Stimulated activated CD8-positive, alpha-beta memory T cell treated with anti-CD3 and anti-CD28 coated beads, Interleukin-2, amount 100 ng/mL, for 48 hours (primary cell): Measurements from ENCODE around the gene ZFR2.

Source experiments
- DNase-seq, 2 donors: peaks; one replicate each; pipeline ENCODE4 v3.0.0-alpha.2; 2020; ENCODE audit warnings: low read depth in 2 of 2

The ZFR2 gene

DNA sequence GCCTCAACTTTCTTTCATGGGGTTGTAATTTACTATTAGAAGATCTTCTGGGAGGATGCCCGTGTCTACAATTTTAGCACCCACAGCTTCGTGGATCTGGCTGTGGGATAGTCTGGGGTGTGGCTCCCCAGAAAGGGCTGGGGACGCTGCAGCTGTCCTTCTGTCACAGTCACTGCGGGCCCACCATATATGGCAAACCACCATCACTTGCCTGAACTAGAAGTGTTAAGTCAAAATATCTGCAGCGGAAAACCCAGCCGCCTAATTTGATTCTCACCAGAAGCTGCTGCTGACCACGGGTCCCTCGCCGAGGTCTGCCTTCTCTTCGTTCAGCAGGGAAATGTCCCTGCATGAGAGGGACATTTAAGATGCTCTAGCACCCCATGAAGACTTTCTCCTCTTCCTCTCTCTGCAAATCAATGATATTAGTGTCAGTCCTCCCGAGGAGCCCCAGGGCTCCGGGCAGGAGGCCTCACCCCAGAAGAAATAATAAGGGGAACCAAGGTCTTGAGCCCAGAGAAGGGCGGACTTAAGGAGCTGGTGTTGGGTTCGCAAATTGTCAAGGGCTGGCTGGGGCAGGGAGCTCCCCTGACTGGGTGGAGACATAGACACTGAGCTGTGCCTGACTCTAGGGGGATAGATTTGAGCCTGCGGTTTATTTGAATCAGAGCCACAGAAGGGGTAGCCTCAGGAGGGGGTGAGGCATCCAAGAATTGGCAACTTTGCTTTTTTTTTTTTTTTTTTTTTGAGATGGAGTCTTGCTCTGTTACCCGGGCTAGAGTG is 79.7 kb downstream of the ZFR2 start:
- DNase-seq, result no peak

- DNase-seq, result no peak
Observed at GRCh38 chr19:3785938-3786824, 82.7 kb downstream of the ZFR2 start, which contains the start of gene MATK. Gene MATK, minus strand, starts transcription at chr19:3786381. Its CDS starts 1,246 bp downstream, at chr19:3785135.

DNA sequence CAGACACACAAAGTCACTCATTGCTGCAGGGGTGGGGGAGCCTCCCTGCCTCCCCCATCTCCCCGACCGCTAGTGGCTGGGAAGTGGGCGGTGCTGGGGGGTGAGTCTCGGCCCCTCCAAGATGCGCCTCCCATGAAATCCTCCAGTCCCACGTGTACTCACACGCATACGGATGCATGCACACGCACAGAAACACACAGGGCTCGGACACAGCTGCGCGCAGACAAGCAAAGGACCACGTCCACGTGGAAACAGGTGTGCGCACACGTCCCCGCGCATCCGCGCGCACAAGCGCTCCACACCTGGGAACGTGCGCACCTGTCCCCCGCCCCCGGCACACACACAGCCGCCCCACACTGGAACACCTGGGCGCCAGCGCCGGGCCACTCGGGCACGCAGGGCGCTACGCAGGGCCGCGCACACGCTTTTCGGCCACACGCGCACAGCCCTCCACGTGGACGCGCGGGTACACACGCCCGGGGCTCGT is 83.3 kb downstream of the ZFR2 start:
- no peak for DNase-seq

GRCh38 chr19:3784607-3785450 is 84.0 kb downstream of the ZFR2 start:
- no peak for DNase-seq

DNA sequence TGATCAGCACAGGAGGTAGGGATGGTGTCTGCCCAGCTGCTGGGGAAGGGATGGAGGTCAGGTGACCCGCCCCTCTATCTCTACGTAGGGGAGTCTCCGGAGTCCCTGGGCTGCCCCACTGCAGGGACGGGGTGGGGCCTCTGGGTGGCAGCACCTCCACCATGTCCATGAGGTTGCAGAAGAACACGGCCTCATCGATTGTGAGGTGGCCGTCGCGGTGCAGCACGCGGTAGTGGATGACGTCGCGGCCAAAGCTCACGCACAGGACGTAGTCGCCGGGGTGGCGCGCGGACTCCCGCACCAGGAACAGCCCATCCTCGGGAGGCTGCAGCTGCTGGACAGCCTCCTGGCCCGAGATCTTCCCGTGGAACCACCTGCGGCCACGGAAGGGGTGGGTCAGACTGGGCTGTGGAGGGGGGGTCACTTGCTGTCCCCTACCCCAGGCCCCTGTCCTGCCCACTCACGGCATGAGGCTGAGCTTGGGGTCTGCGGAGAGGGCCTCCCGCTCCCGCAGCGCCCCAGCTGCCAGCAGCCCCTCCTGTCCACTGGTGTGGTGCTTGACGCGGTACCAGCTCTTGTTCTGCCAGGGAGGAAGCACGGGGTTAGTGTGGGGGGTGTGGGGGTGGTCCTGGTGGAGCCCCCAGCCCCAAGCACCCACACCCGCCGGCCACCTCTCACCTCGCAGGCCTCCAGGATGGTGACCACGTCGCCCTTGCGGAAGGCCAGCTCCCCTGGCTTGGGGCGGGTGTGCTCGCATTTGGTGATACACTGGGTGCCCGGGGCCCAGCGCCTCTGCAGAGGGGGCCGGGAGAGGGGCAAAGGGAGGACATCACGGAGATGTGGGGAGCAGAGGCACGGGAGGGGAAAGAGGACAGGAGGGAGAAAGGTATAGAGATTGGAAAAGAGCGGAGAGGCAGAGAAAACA is 84.9 kb downstream of the ZFR2 start:
- peak in 1 of 2 donors; percentile 36 for DNase-seq

- DNase-seq, result no peak
Observed at GRCh38 chr19:3782903-3783302, 85.9 kb downstream of the ZFR2 start.

- no peak for DNase-seq
Observed at GRCh38 chr19:3782330-3782729, 86.5 kb downstream of the ZFR2 start.

DNA sequence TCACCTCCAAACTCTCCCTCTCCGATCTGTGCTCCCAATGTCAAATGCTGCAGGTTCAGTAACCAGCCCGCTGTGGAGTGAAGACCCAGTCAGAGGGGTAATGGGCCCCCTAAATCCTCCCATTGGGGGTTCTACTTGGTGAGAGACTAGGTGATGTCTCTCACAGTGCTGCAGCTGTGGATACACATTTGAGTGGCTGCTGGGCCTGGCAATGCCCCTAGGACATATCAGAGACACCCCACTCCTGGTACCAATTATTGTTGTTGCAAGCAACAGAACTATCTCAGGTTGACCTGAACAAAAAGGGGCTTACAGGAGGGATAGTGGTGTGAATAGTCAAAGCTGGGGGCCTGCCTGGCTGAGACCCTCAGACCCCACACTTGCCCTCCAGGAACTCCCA is 87.2 kb downstream of the ZFR2 start:
- no peak for DNase-seq

DNA sequence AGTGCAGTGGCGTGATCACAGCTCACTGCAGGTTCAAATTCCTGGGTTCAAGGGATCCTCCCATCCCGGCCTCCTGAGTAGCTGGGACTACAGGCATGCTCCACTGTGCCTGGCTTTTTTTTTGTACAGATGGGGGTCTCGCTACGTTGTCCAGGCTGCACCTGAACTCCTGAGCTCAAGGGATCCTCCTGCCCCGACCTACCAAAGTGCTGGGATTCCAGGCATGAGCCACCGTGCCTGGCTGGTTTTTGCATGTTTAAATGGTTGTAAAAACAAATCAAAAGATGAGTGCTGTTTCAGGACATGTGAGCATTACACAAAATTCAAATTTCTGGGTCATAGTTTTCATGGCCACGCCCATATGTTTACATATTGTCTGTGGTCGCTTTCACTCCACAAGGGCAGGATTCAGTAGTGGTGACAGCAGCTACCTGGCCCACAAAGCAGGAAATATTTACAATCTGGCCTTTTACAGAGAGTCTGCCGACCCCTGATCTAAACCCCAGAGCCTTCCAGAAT is 88.0 kb downstream of the ZFR2 start:
- DNase-seq, result no peak

DNA sequence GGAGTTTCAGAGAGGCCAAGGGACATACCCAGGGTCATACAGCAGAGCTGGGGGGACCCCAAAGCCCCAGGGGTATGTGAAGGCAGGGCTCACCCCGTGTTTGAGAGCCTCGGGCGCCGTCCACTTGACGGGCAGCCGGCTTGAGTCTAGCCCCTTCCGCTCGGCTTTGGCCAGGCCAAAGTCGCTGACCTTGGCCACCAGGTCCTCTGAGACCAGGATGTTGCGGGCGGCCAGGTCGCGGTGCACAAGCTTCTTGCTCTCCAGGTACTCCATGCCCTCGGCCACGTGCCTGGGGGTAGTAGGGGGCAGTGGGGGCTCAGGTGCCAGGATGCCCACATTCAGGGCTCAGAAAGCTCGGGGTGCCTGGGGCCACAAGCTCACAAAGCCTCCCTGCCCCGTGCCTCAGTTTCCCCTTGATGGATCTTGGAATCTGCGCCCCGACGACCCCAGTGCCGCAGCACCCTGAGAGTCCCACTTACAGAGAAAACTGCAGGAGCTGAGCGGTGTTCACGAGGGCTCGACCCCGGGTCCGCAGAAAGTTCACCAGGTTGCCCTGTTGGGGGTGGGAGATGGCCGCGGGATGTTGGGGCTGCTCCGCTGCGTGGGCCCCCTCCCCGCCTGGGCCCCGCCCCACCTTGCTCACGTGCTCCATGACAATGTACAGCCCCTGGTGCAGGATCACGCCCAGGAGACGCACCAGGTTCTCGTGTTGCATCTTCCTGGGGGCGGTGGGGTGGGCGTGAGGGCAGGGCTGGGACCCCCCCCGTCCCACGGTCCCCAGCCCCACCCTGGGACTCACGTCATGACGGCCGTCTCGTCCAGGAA is 89.7 kb downstream of the ZFR2 start:
- DNase-seq, result no peak

DNA sequence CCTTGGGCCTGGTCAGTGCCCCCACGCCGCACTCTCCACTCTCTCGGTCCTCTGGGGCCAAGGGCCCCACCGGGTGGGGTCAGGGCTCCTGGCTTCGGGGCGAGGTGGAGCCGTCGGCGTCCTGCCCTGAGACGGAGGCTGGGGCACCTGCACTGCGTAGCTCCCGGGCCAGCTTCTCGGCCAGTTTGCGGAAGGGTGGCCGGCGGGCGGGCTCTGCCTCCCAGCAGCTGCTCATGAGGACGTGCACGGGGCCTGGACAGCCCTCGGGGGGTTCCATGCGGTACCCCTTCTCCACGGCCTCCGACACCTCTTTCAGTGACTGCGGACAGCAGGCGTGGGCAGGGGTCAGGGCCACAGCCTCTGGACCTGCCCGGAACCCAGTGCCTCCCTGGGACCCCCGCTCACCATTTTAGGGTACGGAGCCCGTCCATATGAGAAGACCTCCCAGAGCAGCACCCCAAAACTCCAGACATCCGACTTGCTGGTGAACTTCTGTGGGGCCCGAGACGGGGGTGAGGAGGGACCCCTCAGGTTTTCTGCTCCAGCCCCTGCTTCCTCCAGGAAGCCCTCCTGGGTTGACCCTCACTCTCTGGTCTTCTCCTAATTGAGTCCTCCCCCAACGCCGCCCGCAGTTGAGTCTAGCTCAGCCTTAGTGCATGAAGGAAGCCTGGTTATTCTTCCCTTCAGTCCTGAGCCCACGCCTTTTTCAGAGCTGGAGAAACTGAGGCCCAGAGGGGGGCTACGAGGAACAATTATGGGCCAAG is 90.6 kb downstream of the ZFR2 start:
- DNase-seq, result no peak

- no peak for DNase-seq
Observed at GRCh38 chr19:3776479-3777040, 92.3 kb downstream of the ZFR2 start.

- DNase-seq, result no peak
Observed at GRCh38 chr19:3775831-3776230, 93.0 kb downstream of the ZFR2 start.

DNA sequence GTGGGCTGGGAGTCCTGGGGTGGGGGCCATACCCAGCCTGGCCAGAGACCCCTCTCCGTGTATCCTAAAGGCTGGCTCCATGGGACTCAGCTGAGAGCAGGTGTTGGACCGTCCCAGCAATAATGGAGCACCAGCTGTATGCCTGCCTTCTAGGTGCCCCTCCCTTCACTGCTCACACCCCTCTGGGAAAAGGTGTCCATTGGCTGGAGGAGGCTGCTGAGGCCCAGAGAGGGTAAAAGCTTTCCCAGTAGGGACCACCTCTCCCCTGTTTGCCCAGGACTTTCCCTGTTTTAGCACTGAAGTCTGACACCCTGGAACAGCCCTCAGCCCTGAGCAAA is 93.5 kb downstream of the ZFR2 start:
- no peak for DNase-seq

GRCh38 chr19:3774621-3775373 is 94.0 kb downstream of the ZFR2 start:
- DNase-seq, result no peak

DNA sequence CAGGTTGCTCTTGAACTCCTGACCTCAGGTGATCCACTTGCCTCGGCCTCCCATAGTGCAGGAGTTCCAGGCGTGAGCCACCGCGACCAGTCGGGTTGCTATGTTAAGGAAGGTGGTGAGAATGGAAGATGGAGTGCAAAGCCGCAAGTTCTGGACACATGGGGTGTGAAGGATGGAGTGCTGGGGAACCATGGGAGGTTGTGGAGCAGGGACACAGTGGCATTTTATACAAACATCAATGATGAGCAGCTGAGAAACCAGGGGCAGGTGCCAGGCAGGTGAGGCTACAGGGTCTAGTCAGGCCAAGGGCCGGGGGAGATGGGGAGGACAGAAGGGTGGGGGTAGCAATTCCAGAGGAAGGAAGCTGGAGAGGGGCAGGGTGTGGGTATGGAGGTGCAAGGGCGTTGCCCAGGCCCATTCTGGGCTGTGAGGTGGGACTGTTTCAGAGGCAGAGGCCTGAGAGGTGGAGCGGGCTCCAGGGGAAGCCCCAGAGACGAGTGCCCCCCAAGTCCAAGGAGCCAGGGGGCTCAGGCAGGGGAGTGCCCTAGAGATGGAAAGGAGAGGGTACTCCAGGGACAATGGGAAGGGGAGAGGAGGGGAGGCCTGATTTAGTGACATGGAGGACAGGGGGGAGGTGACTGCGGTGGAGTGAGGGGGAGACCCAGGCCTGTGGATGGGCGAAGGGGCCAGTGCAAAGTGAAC is 94.9 kb downstream of the ZFR2 start:
- DNase-seq, result no peak

- DNase-seq, result no peak
Observed at GRCh38 chr19:3771906-3772455, 96.9 kb downstream of the ZFR2 start, which contains the start of gene RAX2. Gene RAX2, minus strand, starts transcription at chr19:3772228. Its CDS starts 486 bp downstream, at chr19:3771742.
